BLaER1 treated with 17β-estradiol and CSF1 and Interleukin-3, amounts not matched to agents 10 nM and 100 nM (cell line): ENCODE results near the gene ACP4.
A peak's percentile ranks its signal among the peaks of the same experiment; 100 is the strongest.

ENCODE experiments used
- H3K27ac ChIP-seq, 11 experiments: shearing (Covaris generic); formaldehyde crosslinking; 2 replicates each; pipeline ENCODE4 v1.8.1; 2022
- H3K27me3 ChIP-seq, 11 experiments: shearing (Covaris generic); formaldehyde crosslinking; 2 replicates each; pipeline ENCODE4 v1.8.1; 2022
- H3K36me3 ChIP-seq, 11 experiments: shearing (Covaris generic); formaldehyde crosslinking; 2 replicates each; pipeline ENCODE4 v1.8.1; 2022
- H3K4me1 ChIP-seq, 10 experiments: shearing (Covaris generic); formaldehyde crosslinking; 2 replicates each; pipeline ENCODE4 v1.8.1; 2022
- H3K4me2 ChIP-seq, 11 experiments: shearing (Covaris generic); formaldehyde crosslinking; 2 replicates each; pipeline ENCODE4 v1.8.1; 2022
- H3K4me3 ChIP-seq, 10 experiments: shearing (Covaris generic); formaldehyde crosslinking; 2 replicates each; pipeline ENCODE4 v1.8.1; 2022
- H3K9ac ChIP-seq, 11 experiments: shearing (Covaris generic); formaldehyde crosslinking; 2 replicates each; pipeline ENCODE4 v1.8.1; 2022
- H3K9me3 ChIP-seq, 11 experiments: shearing (Covaris generic); formaldehyde crosslinking; replicated peaks in 1 of 11; 2 replicates each; pipeline ENCODE4 v1.8.1; 2022
- H4K20me1 ChIP-seq, 11 experiments: shearing (Covaris generic); formaldehyde crosslinking; 2 replicates each; pipeline ENCODE4 v1.8.1; 2022
- Cebpa-rat ChIP-seq, 11 experiments: shearing (Covaris generic); IDR thresholded peaks; 2 replicates each; pipeline ENCODE4 v1.8.1; 2022

Gene ACP4

DNA sequence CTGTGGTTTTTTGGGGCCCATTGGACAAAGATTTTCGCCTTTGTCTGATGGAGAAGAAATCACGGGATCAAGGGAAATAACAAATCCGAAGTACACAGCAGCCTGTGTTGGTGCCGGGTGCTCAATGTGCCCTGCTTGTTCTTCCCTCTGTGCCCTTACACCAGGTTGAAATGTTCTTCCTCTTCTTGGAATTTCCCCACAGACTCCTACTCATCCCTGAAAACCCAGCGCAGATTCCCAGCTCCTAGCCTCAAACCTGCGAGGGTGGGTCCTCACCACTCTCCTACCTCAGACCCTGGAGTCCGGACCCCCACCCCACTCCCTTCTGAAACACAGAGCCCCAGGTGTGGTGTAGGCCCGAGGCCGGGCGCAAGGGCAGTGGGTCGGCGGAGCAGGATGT, 4.9 kb upstream of the ACP4 start:
- H3K36me3 ChIP-seq: no peaks in the 10 kb centered on the region
- H3K27ac ChIP-seq: no peak overlapping the region
- H3K9me3 ChIP-seq: no peaks in the 10 kb centered on the region
- TF ChIP-seq Cebpa-rat (IDR thresholded peaks at IDR 0.05): no peak
- peaks cover 4 to 40% (median 30%) of the 10 kb centered on the region in 10 experiments for H3K4me1 ChIP-seq
- peaks cover 27 to 31% (median 30%) of the 10 kb centered on the region in 11 experiments for H3K27me3 ChIP-seq
- no peak overlapping the region for H3K4me3 ChIP-seq
- H4K20me1 ChIP-seq: peaks cover 0 to 32% (median 9%) of the 10 kb centered on the region in 11 experiments; a peak in 10 of 22 replicates
- 0 out of 22 replicates have a peak overlapping the region, but pooled peaks of 1 of the 11 experiments have one; percentile 5 for H3K9ac ChIP-seq
- no peak overlapping the region for H3K4me2 ChIP-seq

DNA sequence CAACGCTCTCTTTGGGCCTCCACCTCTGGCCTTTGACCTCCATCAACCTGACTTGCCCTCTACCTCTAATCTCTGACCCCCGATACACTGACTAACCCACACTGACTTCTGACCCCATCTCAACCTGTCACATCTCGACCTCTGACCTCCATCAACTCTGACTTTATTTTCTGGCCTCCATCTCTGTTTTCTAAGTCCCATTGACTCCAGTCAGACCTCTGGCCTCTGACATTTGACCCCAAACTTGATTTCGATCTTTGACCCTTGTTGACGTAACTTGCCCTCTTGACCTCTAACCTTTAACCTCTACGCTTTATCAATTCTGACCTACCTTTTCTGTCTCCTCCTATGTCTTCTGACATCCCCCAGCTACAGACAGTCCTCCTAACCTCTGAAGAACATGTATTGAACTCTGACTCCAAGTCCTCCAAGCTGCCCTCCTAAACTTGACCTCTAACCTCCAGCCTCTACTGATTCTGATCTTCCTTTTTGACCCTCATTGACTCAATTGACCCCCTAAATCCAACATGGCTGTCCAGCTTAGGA, 780 bp downstream of the ACP4 start:
- Histone ChIP-seq H3K36me3 (peaks cover 0 to 9% (median 6%) of the 10 kb centered on the region in 11 experiments; a peak in 12 of 22 replicates), H3K4me1 (peaks cover 0 to 29% (median 22%) of the 10 kb centered on the region in 10 experiments; a peak in 16 of 20 replicates), H3K4me2 (no peak overlapping the region), H4K20me1 (peaks cover 0 to 47% (median 27%) of the 10 kb centered on the region in 11 experiments; a peak in 18 of 22 replicates), H3K9me3 (no peaks in the 10 kb centered on the region), H3K9ac (no peak overlapping the region), H3K27ac (no peak overlapping the region), H3K4me3 (no peak overlapping the region), H3K27me3 (no peaks in the 10 kb centered on the region)
- no peak for TF ChIP-seq Cebpa-rat (IDR thresholded peaks at IDR 0.05)

DNA sequence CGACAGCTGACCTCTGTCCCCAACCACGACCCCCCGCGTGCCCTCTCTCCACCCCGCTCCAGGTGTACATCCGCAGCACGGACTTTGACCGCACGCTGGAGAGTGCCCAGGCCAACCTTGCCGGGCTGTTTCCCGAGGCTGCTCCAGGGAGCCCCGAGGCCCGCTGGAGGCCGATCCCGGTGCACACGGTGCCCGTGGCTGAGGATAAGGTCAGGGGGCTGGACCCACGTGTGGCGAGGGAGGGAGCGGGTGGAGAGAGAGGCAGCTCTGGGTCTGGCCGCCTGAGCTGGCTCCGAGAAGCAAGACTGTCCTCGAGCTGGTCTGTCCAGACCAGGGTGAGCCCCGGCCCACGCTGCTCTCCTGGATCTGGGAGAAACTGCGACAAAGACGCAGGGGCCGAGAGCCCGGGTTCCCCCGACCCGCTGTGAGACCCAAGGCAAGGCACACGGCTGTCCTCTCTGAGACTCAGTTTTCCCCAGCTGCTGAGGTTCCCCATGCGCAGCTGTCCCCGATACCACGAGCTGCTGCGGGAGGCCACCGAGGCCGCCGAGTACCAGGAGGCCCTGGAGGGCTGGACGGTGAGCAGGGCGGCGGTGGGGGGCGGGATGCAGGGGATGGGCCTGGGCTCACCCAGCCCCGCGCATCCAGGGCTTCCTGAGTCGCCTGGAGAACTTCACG, 1.5 kb downstream of the ACP4 start:
- Histone ChIP-seq H3K36me3 (peaks cover 4 to 16% (median 13%) of the 10 kb centered on the region in 11 experiments; a peak in 21 of 22 replicates), H3K9me3 (no peaks in the 10 kb centered on the region), H3K4me1 (peaks cover 0 to 34% (median 26%) of the 10 kb centered on the region in 10 experiments; a peak in 16 of 20 replicates), H3K27ac (no peak overlapping the region), H3K4me2 (no peak overlapping the region), H4K20me1 (peaks cover 0 to 54% (median 35%) of the 10 kb centered on the region in 11 experiments; a peak in 19 of 22 replicates), H3K9ac (no peak overlapping the region), H3K4me3 (no peak overlapping the region), H3K27me3 (no peaks in the 10 kb centered on the region)
- TF ChIP-seq Cebpa-rat (IDR thresholded peaks at IDR 0.05): no peak

DNA sequence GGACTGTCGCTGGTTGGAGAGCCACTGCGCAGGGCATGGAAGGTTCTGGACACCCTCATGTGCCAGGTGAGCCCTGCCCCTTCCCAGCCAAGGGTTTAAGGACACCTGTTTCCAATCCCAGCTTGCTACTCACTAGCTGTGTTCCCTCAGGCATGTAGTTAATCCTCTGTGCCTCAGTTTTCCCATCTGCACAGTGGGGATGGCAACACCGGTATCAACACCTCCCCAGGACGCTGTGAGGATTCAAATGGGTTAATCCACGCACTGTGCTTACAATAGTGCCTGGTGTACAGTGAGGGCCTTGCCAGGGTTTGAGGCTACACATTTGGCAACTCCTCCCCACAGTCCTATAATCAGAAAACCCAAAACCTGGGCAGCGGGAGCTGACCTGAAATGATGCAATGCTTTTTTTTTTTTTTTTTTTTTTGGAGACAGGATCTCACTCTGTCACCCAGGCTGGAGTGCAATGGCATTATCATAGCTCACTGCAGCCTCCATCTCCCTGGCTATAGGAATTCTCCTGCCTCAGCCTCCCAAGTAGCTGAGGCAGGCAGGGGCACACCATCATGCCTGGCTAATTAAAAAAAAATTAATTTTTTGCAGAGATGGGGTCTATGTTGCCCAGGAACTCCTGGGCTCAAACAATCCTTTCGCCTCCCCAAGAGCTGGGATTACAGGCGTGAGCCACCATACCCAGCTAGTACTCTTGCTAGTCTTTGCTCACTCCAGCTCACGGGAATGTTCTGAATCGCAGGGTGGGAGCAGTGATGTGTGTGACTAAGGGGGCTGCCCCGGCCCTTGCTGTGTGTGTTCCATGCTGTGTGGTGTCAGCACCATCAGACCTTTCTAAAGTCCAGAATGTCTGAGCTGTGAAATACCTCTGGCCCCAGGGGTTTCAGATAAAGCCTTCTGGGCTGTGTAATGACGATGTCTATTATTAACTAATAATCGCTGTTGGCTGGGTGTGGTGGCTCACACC, 2.3 kb downstream of the ACP4 start:
- H3K27me3 ChIP-seq: no peaks in the 10 kb centered on the region
- H4K20me1 ChIP-seq: peaks cover 0 to 62% (median 43%) of the 10 kb centered on the region in 11 experiments; a peak in 19 of 22 replicates
- H3K4me1 ChIP-seq: peaks cover 0 to 41% (median 34%) of the 10 kb centered on the region in 10 experiments; a peak in 16 of 20 replicates
- H3K4me2 ChIP-seq: no peak overlapping the region
- H3K4me3 ChIP-seq: no peak overlapping the region
- no peak for TF ChIP-seq Cebpa-rat (IDR thresholded peaks at IDR 0.05)
- H3K27ac ChIP-seq: no peak overlapping the region
- no peak overlapping the region for H3K9ac ChIP-seq
- H3K36me3 ChIP-seq: peaks cover 10 to 25% (median 22%) of the 10 kb centered on the region in 11 experiments
- no peaks in the 10 kb centered on the region for H3K9me3 ChIP-seq

DNA sequence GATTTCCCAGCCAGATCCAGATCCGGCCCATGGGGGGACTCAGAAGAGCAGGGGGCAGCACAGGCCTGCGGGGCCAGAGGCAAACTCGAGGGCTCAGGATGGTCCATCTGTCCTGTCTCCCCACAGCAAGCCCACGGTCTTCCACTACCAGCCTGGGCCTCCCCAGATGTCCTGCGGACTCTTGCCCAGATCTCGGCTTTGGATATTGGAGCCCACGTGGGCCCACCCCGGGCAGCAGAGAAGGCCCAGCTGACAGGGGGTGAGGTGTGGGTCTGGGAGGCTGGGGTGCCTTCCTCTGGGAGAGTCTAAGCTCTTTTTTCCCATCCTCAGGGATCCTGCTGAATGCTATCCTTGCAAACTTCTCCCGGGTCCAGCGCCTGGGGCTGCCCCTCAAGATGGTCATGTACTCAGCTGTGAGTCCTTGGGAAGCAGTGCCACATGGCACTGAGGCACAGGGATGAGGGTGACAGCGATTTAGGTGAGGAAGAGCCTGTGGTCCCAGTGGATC, 3.4 kb downstream of the ACP4 start:
- H3K9me3 ChIP-seq: no peaks in the 10 kb centered on the region
- no peak overlapping the region for H3K27ac ChIP-seq
- no peak overlapping the region for H3K4me3 ChIP-seq
- TF ChIP-seq Cebpa-rat (IDR thresholded peaks at IDR 0.05): no peak
- peak overlapping the region in 2 of 11 experiments; percentile 26 to 50; a peak in 2 of 22 replicates for H3K9ac ChIP-seq
- H3K27me3 ChIP-seq: no peaks in the 10 kb centered on the region
- peaks cover 0 to 51% (median 39%) of the 10 kb centered on the region in 10 experiments; a peak in 16 of 20 replicates for H3K4me1 ChIP-seq
- peaks cover 20 to 35% (median 32%) of the 10 kb centered on the region in 11 experiments for H3K36me3 ChIP-seq
- peaks cover 0 to 73% (median 54%) of the 10 kb centered on the region in 11 experiments; a peak in 19 of 22 replicates for H4K20me1 ChIP-seq
- H3K4me2 ChIP-seq: peak overlapping the region in 6 of 11 experiments; percentile 58 to 75 (median 68); a peak in 6 of 22 replicates

DNA sequence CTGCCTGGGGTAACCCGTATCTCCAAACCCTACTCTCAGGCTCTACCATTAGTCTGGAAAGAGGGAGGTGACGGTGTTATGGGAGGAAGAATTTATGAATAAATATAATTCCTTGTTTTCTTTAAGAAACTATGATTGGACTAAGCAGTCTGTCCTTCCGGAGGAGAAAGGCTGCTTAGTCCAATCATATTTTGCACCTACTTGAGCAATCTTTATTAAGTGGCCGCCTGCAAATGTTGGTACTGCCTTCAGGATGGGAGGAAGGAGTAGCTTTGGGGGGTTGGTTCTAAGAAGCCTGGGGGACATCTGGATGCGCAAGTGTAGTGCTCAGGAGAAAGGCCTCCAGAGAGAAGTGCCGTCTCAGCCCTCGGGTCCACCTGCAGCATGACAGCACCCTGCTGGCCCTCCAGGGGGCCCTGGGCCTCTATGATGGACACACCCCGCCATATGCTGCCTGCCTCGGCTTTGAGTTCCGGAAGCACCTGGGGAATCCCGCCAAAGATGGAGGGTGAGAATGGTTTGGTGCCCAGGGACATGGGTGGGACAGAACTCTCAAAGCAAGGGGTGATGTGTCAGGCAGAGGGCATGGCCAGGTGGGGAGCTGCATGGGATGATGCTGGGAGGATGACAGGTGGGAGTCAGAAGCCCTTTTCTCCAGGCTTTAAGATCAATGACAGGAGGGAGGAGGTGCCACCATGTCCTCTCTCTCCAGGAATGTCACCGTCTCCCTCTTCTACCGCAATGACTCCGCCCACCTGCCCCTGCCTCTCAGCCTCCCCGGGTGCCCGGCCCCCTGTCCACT, 4.1 kb downstream of the ACP4 start:
- peaks cover 26 to 42% (median 39%) of the 10 kb centered on the region in 11 experiments for H3K36me3 ChIP-seq
- no peak for TF ChIP-seq Cebpa-rat (IDR thresholded peaks at IDR 0.05)
- peak overlapping the region in 1 of 11 experiments; percentile 26; a peak in 1 of 22 replicates for H3K9ac ChIP-seq
- peak overlapping the region in 10 of 11 experiments; percentile 9 to 75 (median 62); a peak in 17 of 22 replicates for H3K4me2 ChIP-seq
- peaks cover 0 to 53% (median 43%) of the 10 kb centered on the region in 10 experiments; a peak in 16 of 20 replicates for H3K4me1 ChIP-seq
- H4K20me1 ChIP-seq: peaks cover 0 to 79% (median 60%) of the 10 kb centered on the region in 11 experiments; a peak in 19 of 22 replicates
- H3K27ac ChIP-seq: peak overlapping the region in 1 of 11 experiments; percentile 23; a peak in 2 of 22 replicates
- H3K4me3 ChIP-seq: no peak overlapping the region
- H3K9me3 ChIP-seq: no peaks in the 10 kb centered on the region
- H3K27me3 ChIP-seq: no peaks in the 10 kb centered on the region

DNA sequence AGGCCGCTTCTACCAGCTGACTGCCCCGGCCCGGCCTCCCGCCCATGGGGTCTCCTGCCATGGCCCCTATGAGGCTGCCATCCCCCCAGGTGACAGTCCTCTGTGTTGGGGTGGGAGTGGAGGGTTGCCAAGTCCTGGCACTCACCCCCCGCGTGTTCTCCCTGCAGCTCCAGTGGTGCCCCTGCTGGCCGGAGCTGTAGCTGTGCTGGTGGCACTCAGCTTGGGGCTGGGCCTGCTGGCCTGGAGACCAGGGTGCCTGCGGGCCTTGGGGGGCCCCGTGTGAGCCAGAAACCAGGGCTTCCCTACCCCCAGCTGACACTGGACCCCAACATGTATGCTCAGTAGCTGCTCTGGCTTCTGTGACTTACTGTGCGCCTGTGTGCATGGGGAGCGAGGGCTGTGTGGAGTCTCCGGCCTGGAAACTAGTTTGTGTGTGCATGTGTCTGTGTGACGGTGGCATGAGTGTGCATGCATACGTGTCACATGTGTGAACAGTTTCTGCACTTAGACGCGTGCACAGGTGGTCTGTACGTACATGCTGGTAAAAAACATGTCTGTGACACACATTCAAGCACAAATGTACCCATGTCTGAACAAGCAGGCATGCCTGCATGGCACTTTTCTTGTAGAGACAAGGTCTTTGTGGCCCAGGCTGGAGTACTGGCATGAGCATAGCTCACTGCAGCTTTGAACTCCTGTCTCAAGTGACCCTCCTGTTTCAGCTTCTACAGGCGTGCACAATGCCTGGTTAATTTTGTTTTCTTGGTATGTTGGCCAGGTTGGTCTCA, 4.9 kb downstream of the ACP4 start:
- H4K20me1 ChIP-seq: peaks cover 0 to 87% (median 68%) of the 10 kb centered on the region in 11 experiments; a peak in 19 of 22 replicates
- H3K27ac ChIP-seq: peak overlapping the region in 1 of 11 experiments; percentile 23; a peak in 2 of 22 replicates
- H3K27me3 ChIP-seq: no peaks in the 10 kb centered on the region
- peaks cover 33 to 50% (median 47%) of the 10 kb centered on the region in 11 experiments for H3K36me3 ChIP-seq
- H3K4me2 ChIP-seq: peak overlapping the region in 10 of 11 experiments; percentile 9 to 75 (median 62); a peak in 17 of 22 replicates
- no peak overlapping the region for H3K4me3 ChIP-seq
- H3K4me1 ChIP-seq: peaks cover 0 to 61% (median 46%) of the 10 kb centered on the region in 10 experiments; a peak in 16 of 20 replicates
- no peak for TF ChIP-seq Cebpa-rat (IDR thresholded peaks at IDR 0.05)
- H3K9me3 ChIP-seq: no peaks in the 10 kb centered on the region
- H3K9ac ChIP-seq: 0 out of 22 replicates have a peak overlapping the region, but pooled peaks of 1 of the 11 experiments have one; percentile 9
